ENCODE measurements around the gene BOLA1.
"Not testable (repeated sequence)": the region's sequence is repeated elsewhere in the genome, so short reads cannot be mapped to it uniquely, and the experiment has no call there.

Gene BOLA1

DNA sequence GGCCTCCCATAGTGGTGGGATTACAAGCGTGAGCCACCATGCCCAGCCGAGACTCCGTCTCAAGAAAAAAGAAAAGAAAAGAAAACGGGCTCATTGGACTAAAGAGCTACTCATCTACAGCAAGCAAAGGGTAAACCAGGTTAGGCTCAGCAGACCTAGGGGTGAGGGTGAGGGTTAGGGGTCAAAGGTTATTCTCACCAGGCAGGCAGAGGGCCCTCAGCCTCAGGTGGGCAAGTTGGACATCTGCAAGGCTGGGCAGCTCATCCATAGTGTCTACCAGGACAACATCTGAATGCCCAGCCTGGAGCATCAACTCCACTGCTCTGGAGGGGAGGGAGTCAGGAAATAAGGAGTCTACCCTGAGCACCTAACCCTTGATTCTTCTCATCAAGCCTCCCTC, 33.8 kb downstream of the BOLA1 start:
- DNase-seq: no peak

DNA sequence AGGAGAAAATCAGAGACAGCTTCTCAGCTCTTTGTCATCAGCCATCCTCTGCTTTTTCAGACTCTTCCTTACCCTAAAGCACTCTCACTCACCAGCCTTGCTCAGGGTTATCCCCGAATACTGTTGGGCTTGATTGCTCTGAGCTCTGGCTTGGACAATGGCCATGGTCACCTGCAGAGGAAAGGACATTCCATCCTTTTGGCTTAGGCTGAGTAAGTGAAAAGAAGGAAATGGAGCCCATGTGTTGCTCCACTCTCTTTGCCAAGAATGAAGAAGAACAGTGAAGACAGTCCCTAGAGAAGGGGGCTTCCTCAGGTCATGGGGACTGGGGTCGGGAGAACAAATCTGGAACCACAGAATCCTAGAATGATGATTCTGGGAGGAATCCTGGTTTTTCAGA, 35.0 kb downstream of the BOLA1 start:
- DNase-seq: no peak

DNA sequence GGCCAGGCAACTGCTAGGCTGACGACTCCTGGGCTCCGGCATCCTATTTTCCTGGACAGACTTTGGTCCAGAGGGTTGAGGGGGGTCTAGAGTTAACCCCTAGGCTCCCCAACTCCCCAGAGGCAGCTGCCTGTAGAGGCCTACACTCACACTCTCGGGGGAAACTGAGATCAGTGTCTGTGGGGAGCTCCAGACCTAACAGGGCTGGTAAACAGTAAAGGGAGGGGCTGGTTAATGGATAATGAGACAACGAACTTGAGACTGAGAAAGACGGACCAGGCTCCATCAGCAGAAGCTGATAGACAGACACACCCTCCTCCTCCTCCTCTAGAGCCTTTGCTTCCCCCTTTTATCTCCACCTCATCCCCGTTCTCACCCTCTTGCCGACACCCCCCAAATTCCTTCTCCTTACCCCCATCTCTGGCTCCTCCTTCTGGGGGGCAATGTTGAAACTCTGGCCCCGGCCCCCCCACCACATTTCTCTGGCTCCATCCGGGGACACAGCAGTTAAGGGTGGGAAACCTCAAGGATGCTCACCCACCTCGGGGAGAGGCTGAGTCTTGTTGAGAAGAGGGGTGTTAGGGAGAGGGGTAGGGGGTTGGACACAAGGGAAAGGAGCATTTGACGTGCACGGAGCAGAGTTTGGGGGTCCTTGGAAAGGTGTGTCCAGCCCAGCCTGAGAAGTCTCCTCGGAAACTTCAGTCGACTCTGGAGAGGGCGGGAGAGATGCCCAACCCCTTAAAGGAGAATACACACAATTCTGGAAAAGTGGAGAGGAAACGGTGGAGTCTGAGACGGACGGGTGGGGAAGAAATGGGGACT, 37.0 kb downstream of the BOLA1 start, which contains the start of gene MTMR11:
Gene MTMR11 (minus strand): TSS at position 710 of the 822 bp plus-strand sequence. CDS start 232 bp downstream, at position 478.
- DNase-seq: no peak

DNA sequence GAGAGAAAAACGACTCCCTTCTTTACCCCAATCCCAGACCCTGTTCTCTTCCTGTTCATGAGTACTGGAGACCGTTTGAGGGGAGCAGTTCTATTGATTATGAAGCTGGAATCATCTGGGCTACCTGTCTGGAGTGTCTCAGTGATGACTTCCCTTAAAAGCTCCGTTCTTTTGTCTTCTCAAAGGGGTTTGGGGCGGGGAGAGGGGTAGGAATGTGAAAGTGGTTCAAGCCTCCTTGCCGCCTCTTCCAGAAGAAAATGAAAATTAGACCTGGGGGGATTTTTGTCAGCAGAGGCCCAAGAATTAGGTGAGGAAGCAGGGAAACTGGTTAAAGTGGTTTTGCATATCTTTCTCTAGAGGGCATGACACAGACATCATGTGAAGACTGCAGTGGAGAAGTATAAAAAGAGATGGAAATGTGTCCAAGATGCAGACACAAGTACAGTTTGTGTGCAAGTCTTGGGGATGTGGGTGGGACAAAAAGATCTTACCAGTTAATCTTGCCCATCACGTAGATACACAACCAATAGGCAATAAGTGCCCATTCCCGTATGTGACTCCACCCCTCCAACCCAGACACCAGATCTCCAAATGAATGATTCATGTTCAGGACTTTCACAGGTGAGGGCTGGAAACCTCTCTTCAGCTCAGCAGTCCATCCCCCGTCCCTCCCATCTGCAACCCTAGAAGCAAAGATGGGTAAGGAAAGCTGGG, 37.8 kb downstream of the BOLA1 start:
- DNase-seq: no peak

DNA sequence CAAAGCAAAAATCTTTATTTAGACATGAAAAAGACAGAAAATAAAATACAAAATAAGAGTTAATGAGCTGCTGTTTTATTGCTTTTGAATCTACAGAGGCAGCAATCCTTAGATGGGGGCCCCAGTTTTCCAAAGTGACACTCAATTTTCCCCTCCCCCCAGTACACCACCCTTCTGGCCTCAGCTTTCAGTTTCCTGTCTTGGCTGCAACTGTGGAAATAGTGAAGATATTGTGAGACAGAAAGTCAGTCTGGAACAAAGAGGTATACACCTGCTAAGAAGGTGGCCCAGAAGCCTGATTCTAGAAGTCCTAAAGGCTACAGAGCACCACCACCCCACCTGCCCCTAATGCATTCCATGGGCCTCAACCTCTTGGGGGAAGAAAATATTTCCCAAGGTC, 38.4 kb downstream of the BOLA1 start:
- no peak for DNase-seq

DNA sequence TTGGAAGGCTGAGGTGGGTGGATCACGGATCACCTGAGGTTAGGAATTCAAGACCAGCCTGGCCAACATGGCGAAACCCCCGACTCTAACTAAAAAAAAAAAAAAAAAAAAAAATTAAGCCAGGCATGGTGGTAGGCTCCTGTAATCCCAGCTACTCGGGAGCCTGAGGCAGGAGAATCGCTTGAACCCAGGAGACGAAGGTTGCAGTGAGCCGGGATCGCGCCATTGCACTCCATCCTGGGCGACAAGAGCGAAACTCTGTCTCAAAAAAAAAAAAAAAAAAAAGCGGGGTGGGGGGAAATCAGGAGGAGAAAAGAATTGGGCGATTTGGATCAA, 39.3 kb downstream of the BOLA1 start:
- DNase-seq: not testable (repeated sequence)

DNA sequence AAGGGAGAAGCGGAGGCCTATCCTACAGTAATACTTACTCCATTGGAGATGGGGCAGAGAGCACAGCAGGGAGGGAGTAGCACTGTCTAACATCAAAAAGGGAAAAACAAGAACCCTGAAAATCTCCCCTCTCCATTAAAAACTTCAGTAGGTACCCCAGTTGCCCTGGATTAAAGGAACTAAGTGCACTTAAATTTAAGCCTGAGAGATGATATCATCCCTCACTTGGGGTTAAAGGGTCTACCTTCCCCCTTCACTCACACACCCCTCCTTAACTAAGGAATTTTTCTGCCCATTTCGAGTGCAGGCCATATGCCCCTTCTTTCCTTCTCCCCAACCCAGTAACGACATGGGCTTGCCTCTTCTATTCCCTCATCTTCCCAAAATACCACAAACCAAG, 41.1 kb downstream of the BOLA1 start:
- no peak for DNase-seq

DNA sequence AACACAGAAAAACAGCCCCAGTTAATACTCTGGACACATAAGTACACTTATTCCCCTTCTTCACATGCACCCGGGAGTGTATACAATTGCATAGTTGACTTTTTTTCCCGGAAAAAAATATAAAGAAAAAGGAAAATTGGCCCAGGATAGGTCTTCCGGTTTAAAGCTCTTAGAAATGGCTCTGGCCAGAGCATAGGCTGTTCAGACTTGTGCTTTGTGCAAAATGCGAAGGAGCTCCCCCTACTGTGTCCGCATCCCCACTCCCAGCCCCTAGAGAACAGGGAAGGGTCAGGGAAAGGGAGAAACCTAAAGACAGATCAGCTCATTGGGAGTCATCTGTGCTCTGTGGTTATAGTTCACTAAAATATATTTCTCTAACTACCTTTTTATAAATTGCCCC, 42.8 kb downstream of the BOLA1 start:
- DNase-seq: no peak

DNA sequence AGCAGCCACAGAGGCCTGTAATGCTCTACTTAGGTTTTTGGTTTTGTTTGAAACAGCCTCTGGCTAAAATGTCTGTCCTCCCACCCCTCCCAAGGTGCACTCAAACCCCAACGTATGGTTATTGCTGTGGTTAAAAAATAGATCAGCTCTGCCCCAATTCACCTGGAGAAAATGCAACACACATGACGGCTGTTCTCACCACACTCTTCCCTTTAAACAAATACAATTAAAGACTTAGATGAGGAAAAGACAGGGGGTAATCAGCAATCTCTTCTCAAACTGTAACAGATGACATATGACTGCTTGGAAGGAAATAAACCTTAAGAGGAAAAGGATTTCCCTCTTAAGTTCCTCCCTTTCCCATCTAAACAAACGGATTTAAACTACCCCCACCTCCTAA, 43.5 kb downstream of the BOLA1 start:
- DNase-seq: no peak

DNA sequence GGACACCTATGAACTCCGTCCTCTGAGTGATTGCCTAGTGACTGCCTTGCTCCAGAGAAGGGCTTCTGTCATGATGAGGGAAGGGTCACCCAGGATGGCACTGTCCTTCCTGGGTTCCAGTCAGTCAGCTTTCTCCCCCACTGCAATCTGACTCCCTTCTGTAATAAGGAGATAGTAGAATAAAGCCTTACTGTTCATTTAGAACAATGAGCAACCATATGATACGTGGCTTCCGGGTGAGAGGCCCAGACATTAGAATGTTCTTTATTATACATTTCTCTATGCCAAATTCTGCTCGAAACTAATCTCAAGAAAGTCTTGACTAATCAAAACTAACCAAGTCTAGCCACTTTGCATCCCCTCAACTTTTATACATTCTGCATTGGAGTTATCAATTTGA, 45.8 kb downstream of the BOLA1 start:
- no peak for DNase-seq

DNA sequence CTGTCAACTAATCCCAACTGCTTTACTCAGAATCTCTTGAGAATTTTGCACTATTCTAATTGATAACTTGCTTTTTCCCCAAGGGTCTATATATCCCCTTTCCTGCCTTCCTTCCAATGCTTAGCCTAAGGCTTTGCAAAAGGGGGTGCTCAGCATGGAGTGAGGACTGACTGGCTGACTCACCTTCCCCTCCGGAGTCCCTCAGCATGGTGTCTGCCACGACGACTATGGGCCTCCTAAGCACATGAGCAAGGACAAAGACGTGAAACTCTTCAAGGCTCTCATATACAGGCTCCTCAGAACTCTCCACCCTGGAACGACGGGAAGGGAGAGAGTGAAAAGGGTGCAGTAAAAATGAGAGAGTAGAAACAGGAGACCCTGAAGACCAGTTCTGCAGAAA, 50.5 kb downstream of the BOLA1 start:
- DNase-seq: no peak

Data from KG1 (cell line).